AG09309 (cell line): Measurements from ENCODE around the gene CHRNE.

Experiments used
- DNase-seq: peaks from one replicate; pipeline ENCODE4 v3.0.0-alpha.2; 2010; ENCODE audit warnings: low read depth
- H3K4me3 ChIP-seq: 2 replicates; pipeline ENCODE4 v1.5.1; 2011; ENCODE audit warnings: mild to moderate bottlenecking, low read depth, low read length, moderate library complexity; ENCODE audit not compliant: control insufficient read depth
- TF ChIP-seq, protein P1 (sequence below): IDR thresholded peaks from 2 replicates; pipeline ENCODE4 v1.5.1; 2011; ENCODE audit warnings: mild to moderate bottlenecking, low read depth, low read length, inconsistent platforms; ENCODE audit not compliant: insufficient read depth, control insufficient read depth; ENCODE audit errors: missing control alignments

The CHRNE gene

DNA sequence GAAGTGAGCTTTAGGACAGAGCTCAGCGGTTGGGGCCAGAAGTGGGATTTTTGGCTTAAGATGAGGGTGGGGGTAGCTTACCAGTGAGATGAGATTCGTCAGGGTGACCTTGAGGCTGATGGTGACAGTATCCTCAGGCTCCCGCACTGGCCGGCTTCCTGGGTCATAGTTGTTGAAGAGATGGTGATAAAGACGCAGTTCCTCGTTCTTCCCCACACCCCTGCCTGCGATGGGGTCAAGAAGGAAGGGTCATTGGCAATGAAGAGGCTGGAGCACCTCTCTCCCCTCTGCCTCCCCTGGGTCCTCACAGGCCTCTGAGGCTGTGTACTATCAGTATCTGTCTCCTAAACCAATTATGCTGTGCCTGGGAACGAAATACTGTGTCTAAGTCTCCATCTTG lies 358 bp downstream of the CHRNE start:
- no peak overlapping the region for H3K4me3 ChIP-seq
- TF ChIP-seq, protein P1, sequence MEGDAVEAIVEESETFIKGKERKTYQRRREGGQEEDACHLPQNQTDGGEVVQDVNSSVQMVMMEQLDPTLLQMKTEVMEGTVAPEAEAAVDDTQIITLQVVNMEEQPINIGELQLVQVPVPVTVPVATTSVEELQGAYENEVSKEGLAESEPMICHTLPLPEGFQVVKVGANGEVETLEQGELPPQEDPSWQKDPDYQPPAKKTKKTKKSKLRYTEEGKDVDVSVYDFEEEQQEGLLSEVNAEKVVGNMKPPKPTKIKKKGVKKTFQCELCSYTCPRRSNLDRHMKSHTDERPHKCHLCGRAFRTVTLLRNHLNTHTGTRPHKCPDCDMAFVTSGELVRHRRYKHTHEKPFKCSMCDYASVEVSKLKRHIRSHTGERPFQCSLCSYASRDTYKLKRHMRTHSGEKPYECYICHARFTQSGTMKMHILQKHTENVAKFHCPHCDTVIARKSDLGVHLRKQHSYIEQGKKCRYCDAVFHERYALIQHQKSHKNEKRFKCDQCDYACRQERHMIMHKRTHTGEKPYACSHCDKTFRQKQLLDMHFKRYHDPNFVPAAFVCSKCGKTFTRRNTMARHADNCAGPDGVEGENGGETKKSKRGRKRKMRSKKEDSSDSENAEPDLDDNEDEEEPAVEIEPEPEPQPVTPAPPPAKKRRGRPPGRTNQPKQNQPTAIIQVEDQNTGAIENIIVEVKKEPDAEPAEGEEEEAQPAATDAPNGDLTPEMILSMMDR: no peak
- DNase-seq: no peak

GRCh38 chr17:4901648-4902344 lies 1.1 kb downstream of the CHRNE start:
- TF ChIP-seq, protein P1: no peak
- no peak for DNase-seq
- H3K4me3 ChIP-seq: no peak overlapping the region

GRCh38 chr17:4901108-4901647 lies 1.7 kb downstream of the CHRNE start:
- H3K4me3 ChIP-seq: no peak overlapping the region
- no peak for DNase-seq
- TF ChIP-seq, protein P1: no peak

DNA sequence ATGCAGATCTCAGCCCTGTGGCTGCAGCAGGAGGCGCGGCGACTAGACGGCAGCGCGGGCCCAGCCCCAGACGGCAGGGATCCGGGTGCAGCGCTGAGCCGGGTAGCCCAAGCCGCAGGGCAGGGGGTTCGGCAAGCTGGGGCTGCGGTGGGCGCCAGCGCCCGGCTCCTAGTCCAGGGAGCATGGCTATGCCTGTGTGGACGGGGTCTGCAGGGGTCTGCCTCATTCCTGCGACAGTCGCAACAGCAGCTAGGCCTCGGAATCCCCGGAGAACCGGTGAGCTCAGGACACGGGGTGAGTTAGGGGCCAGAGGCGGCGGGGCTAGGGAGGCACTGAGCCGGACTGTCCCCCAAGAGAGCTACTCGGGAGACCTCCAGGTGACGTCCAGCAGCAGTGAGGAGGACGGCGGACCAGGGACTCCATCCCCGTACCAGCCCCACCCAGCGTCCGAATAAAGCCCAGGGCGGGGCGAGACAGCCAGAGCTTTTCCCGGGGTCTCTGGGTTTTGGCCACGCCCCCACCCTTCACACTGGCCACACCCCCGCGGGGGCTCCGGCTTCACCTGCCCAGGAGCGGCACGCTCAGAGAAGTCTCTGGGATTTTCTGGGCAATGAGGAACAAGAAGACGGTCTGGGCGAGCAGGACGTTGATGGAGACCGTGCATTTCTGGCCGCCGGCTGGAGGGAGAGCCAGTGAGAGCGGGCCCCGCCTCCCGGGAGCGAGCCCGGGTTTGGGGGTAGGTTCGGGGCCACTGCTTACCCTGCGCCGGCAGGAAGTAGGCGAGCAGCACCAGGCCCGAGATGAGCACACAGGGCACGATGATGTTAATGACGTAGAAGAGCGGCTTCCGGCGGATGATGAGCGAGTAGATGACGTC lies 2.4 kb downstream of the CHRNE start:
- no peak for DNase-seq
- TF ChIP-seq, protein P1: no peak
- H3K4me3 ChIP-seq: peak overlapping the region; percentile 51

DNA sequence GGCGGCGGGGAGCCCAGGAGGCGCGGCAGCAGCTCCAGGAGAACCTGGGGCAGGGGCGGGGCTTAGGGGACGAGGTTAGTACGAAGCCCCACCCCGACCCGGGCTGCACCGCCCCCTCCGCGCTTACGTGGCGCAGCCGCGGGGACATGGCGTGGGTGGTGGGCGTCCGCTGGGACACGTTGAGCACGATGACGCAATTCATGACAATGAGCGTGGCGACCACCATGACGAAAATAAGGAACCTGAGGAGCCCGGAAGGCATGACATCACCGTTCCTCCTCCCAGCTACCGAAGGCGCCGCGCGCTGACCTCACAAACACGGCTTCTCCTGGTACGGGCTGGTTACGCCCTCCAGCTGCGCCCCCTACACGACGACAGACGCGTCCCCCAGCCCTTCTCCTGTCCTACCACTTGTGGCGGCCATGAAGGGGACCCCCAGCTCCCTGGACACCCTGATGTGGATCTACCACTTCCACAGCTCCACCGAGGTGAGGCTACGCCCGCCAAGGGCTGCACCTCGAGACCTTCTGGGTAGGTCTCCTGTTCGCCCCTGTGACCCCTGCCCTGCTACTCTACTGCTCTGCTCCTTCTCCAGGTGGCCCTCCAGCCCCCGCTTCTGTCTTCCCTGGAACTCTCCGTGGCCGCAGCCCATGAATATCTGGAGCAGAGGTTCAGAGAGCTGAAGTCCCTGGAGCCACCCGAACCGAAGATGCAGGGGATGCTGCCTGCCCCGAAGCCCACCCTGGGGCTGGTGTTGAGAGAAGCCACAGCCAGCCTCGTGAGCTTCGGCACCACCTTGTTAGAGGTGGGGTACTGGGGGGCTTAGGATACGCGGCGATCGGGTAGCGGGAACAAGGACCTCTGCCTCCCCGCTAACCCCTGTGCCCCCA lies 3.3 kb downstream of the CHRNE start, which contains the start of gene C17orf107:
Gene C17orf107 (plus strand): TSS at position 196 of the 890 bp plus-strand sequence. CDS start 227 bp downstream, at position 423.
- TF ChIP-seq, protein P1: no peak
- H3K4me3 ChIP-seq: peak within 1 kb of the TSS; percentile 51
- no peak for DNase-seq

DNA sequence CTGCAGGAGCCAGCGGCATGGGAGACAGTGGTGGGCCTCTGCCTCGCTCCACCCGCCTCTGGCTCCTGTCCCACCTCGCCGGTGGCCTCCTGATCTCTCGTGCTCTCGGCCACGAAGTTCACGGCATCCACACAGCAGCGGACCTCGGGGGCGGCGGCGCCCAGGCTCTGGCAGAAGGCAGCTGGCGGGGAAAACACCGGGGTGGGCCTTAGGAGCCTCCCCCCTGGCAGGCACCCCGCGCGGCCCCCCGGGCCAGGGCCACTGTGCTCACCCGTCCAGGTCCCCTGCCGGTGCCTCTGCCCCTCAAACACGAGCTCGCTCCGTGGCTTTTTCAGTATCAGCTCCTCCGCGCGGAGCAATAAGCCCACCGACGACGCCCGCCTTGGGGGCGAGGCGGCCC lies 4.0 kb downstream of the CHRNE start:
- TF ChIP-seq, protein P1: no peak

More for the DNA sequence above, 4.0 kb downstream of the CHRNE start:
- DNase-seq: no peak
- peak overlapping the region; percentile 51 for H3K4me3 ChIP-seq
